MCF 10A (cell line): ENCODE data around the gene FAM83G. TPM values are rescaled to one million over a fixed set of nuclear protein-coding genes. Genes with fewer than 3 reads are reported as not detected.

Experiments used
- BruUV-seq: library from RNA; stranded (reverse); fragments of 400-500 nt; replicated peaks from 2 replicates; lab custom pipeline; 2021; lab: Mats Ljungman, UMichigan
- CTCF ChIA-PET: fragments of 300-600 bp; sonication (Branson Sonifier 250); formaldehyde crosslinking; extraction: SDS; loops from one replicate; lab custom pipeline; 2021; ENCODE audit warnings: antibody characterized with exemption, inconsistent platforms; lab: Yijun Ruan, JAX
- POLR2A ChIA-PET: fragments of 300-600, 350-650 bp; sonication (Branson Sonifier 250); formaldehyde crosslinking; extraction: SDS; loops from one replicate; lab custom pipeline; 2020; ENCODE audit warnings: antibody characterized with exemption, inconsistent platforms; lab: Yijun Ruan, JAX
- DNase-seq: peaks from one replicate; pipeline ENCODE4 v3.0.0-alpha.2; 2018; ENCODE audit not compliant: unreplicated experiment
- H3K27ac Mint-ChIP-seq: one replicate; pipeline ENCODE4 v1.8.0; 2022; ENCODE audit warnings: mild to moderate bottlenecking, low read depth, mixed read lengths; ENCODE audit not compliant: unreplicated experiment
- H3K27me3 Mint-ChIP-seq: one replicate; pipeline ENCODE4 v1.8.0; 2022; ENCODE audit warnings: mixed read lengths; ENCODE audit not compliant: insufficient read depth, unreplicated experiment
- H3K36me3 Mint-ChIP-seq: one replicate; pipeline ENCODE4 v1.8.0; 2022; ENCODE audit warnings: mild to moderate bottlenecking, moderate library complexity, mixed read lengths; ENCODE audit not compliant: insufficient read depth, unreplicated experiment
- H3K4me1 Mint-ChIP-seq: one replicate; pipeline ENCODE4 v1.8.0; 2022; ENCODE audit warnings: mixed read lengths; ENCODE audit not compliant: insufficient read depth, unreplicated experiment
- H3K4me3 Mint-ChIP-seq: one replicate; pipeline ENCODE4 v1.8.0; 2022; ENCODE audit warnings: mild to moderate bottlenecking, moderate library complexity, mixed read lengths; ENCODE audit not compliant: unreplicated experiment
- H3K9me3 Mint-ChIP-seq: one replicate; pipeline ENCODE4 v1.8.0; 2022; ENCODE audit warnings: mixed read lengths; ENCODE audit not compliant: unreplicated experiment
- CTCF ChIP-seq: fragments of 200-600 bp; IDR thresholded peaks from one replicate; pipeline ENCODE4 v1.8.0; 2022; ENCODE audit warnings: antibody characterized with exemption, mild to moderate bottlenecking; ENCODE audit not compliant: unreplicated experiment
- intact Hi-C: fragments of 100-400 bp; cut with micrococcal nuclease; formaldehyde crosslinking; loops from 2 replicates; pipeline ENCODE4 v1.14.1; 2022
- total RNA-seq: library from RNA; stranded (reverse); gene quantifications from 2 replicates; pipeline ENCODE4 v1.2.3, GENCODE V29; 2022

The FAM83G gene
- total RNA-seq, 1 experiment from 2014 or later, result 50.1 TPM

GRCh38 chr17:18937981-18938691, 66.4 kb downstream of the FAM83G start:
- CTCF ChIA-PET, result interaction anchor here (0.7 to 2.4 kb wide), 3 partner anchors 22 to 51 kb away, joined by 3 to 18 read pairs (median 7); no protein-coding TSS in a partner anchor
- Mint-ChIP-seq H3K36me3 (no peaks in the 10 kb centered on the region), H3K27ac (no peak overlapping the region), H3K4me1 (no peaks in the 10 kb centered on the region), H3K27me3 (peaks cover 29% of the 10 kb centered on the region), H3K9me3 (no peaks in the 10 kb centered on the region), H3K4me3 (no peak overlapping the region)
- DNase-seq, result no peak
- no peak for TF ChIP-seq CTCF
- BruUV-seq, result no TSS peak
- POLR2A ChIA-PET, result no interaction called here
- intact Hi-C loops, result no loop called here

- Mint-ChIP-seq H3K36me3 (peaks cover 41% of the 10 kb centered on the region), H3K9me3 (no peaks in the 10 kb centered on the region), H3K27ac (no peak overlapping the region), H3K4me3 (no peak overlapping the region), H3K4me1 (no peaks in the 10 kb centered on the region), H3K27me3 (no peaks in the 10 kb centered on the region)
- no peak for DNase-seq
- CTCF ChIA-PET, result no interaction called here
- POLR2A ChIA-PET, result interaction anchor here (0.6 to 0.7 kb wide), 2 partner anchors 9 to 26 kb away, joined by 3 to 4 read pairs; no protein-coding TSS in a partner anchor
- no peak for TF ChIP-seq CTCF
- intact Hi-C loops, result no loop called here
- BruUV-seq, result no TSS peak
Measured at GRCh38 chr17:18933102-18934058, 71.2 kb downstream of the FAM83G start.

GRCh38 chr17:18932360-18933055, 72.1 kb downstream of the FAM83G start:
- ChIA-PET POLR2A (interaction anchor here (0.7 to 1.1 kb wide), 2 partner anchors 9 to 25 kb away, joined by 3 read pairs; no protein-coding TSS in a partner anchor), CTCF (no interaction called here)
- no TSS peak for BruUV-seq
- H3K4me3 Mint-ChIP-seq, result no peak overlapping the region
- H3K4me1 Mint-ChIP-seq, result no peaks in the 10 kb centered on the region
- H3K9me3 Mint-ChIP-seq, result no peaks in the 10 kb centered on the region
- H3K27ac Mint-ChIP-seq, result no peak overlapping the region
- no peak for DNase-seq
- peaks cover 49% of the 10 kb centered on the region for H3K36me3 Mint-ChIP-seq
- H3K27me3 Mint-ChIP-seq, result no peaks in the 10 kb centered on the region
- TF ChIP-seq CTCF, result no peak
- intact Hi-C loops, result no loop called here
